ENCODE measurements around the gene C1QA.

The C1QA gene

GRCh38 chr1:22619798-22620197 is 16.6 kb upstream of the C1QA start:
- no peak for FAIRE-seq
- no peak for TF ChIP-seq SPI1 (IDR thresholded peaks at IDR 0.05; ENCODE audit: low read depth, low read length)
- TF ChIP-seq POLR2A (IDR thresholded peaks at IDR 0.05; ENCODE audit: low read depth, low read length), result no peak
- TF ChIP-seq TAF1 (IDR thresholded peaks at IDR 0.05; ENCODE audit: low read depth, low read length), result no peak
- no peak for TF ChIP-seq PAX5 (IDR thresholded peaks at IDR 0.05; ENCODE audit: insufficient read depth, low read length, severe bottlenecking)
- TF ChIP-seq POU2F2 (IDR thresholded peaks at IDR 0.05; ENCODE audit: low read depth, low read length), result no peak
- no peak for TF ChIP-seq POLR2AphosphoS5 (IDR thresholded peaks at IDR 0.05; ENCODE audit: low read depth, low read length)
- no peak for DNase-seq (ENCODE audit: insufficient read length, low spot score)

- TF ChIP-seq POLR2AphosphoS5 (IDR thresholded peaks at IDR 0.05; ENCODE audit: low read depth, low read length) (no peak), POU2F2 (IDR thresholded peaks at IDR 0.05; ENCODE audit: low read depth, low read length) (no peak), PAX5 (IDR thresholded peaks at IDR 0.05; ENCODE audit: insufficient read depth, low read length, severe bottlenecking) (no peak), TAF1 (IDR thresholded peaks at IDR 0.05; ENCODE audit: low read depth, low read length) (no peak), SPI1 (IDR thresholded peaks at IDR 0.05; ENCODE audit: low read depth, low read length) (no peak), POLR2A (IDR thresholded peaks at IDR 0.05; ENCODE audit: low read depth, low read length) (no peak)
- FAIRE-seq (no peak), DNase-seq (ENCODE audit: insufficient read length, low spot score) (no peak)
Observed at GRCh38 chr1:22621761-22622160, 14.7 kb upstream of the C1QA start.

GRCh38 chr1:22625262-22625925 is 11.0 kb upstream of the C1QA start:
- no peak for DNase-seq (ENCODE audit: insufficient read length, low spot score)
- FAIRE-seq, result no peak
- no peak for TF ChIP-seq POU2F2 (IDR thresholded peaks at IDR 0.05; ENCODE audit: low read depth, low read length)
- no peak for TF ChIP-seq SPI1 (IDR thresholded peaks at IDR 0.05; ENCODE audit: low read depth, low read length)

DNA sequence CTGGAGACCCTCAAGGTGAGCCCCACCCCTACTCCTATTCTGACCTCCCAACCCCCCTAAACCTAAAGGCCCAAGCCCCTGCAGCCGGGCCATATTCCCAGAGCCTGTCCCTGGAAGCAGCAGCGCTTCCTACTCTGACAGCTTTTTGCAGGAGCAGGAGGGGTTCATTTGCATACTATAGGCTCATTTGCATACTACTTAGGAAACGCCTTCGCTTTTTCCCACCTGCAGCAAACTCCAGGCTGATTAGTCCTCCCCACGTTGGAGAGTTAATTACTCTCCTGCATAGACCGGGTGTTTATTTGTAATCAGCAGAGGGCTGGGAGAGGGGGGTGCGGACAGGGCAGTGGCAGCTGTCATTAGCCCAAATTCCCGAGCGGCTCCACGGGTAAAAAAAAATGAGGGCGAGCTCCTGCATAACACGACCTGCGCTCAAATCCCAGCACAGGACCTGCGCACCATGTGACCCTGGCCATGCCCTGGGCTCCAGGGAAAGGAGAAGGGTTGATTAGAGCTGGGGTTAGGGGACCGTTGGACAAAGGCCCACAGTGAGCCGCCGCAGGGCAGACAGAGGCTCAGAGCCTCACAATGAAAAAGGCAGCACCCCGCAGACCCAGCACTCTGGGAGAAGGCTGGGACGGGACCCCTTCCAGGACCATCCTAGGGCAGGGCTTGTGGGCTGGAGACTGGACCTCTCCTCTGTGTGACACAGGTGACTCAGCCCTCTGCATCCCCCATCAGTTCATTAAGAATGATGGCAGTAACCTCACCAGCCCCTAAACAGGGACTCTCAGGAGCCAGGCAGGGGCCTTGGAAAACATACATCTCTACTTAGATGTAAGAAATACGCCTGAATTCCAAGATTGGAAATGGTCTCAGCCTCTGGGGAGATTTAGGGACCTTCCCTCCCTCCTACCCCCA is 9.9 kb upstream of the C1QA start:
- FAIRE-seq (no peak), DNase-seq (ENCODE audit: insufficient read length, low spot score) (no peak)
- TF ChIP-seq TAF1 (IDR thresholded peaks at IDR 0.05; ENCODE audit: low read depth, low read length), result no peak
- no peak for TF ChIP-seq POLR2AphosphoS5 (IDR thresholded peaks at IDR 0.05; ENCODE audit: low read depth, low read length)
- TF ChIP-seq PAX5 (IDR thresholded peaks at IDR 0.05; ENCODE audit: insufficient read depth, low read length, severe bottlenecking), result no peak
- TF ChIP-seq POU2F2 (IDR thresholded peaks at IDR 0.05; ENCODE audit: low read depth, low read length), result no peak
- TF ChIP-seq POLR2A (IDR thresholded peaks at IDR 0.05; ENCODE audit: low read depth, low read length), result no peak
- TF ChIP-seq SPI1 (IDR thresholded peaks at IDR 0.05; ENCODE audit: low read depth, low read length), result no peak

- no peak for DNase-seq (ENCODE audit: insufficient read length, low spot score)
- FAIRE-seq, result no peak
- no peak for TF ChIP-seq PAX5 (IDR thresholded peaks at IDR 0.05; ENCODE audit: insufficient read depth, low read length, severe bottlenecking)
- TF ChIP-seq TAF1 (IDR thresholded peaks at IDR 0.05; ENCODE audit: low read depth, low read length), result no peak
- no peak for TF ChIP-seq POU2F2 (IDR thresholded peaks at IDR 0.05; ENCODE audit: low read depth, low read length)
- TF ChIP-seq SPI1 (IDR thresholded peaks at IDR 0.05; ENCODE audit: low read depth, low read length), result no peak
- no peak for TF ChIP-seq POLR2AphosphoS5 (IDR thresholded peaks at IDR 0.05; ENCODE audit: low read depth, low read length)
- no peak for TF ChIP-seq POLR2A (IDR thresholded peaks at IDR 0.05; ENCODE audit: low read depth, low read length)
Observed at GRCh38 chr1:22627331-22627730, 9.1 kb upstream of the C1QA start.

GRCh38 chr1:22628698-22629444 is 7.6 kb upstream of the C1QA start:
- FAIRE-seq (no peak), DNase-seq (ENCODE audit: insufficient read length, low spot score) (no peak)
- TF ChIP-seq POLR2AphosphoS5 (IDR thresholded peaks at IDR 0.05; ENCODE audit: low read depth, low read length), result no peak
- no peak for TF ChIP-seq TAF1 (IDR thresholded peaks at IDR 0.05; ENCODE audit: low read depth, low read length)
- no peak for TF ChIP-seq SPI1 (IDR thresholded peaks at IDR 0.05; ENCODE audit: low read depth, low read length)
- TF ChIP-seq PAX5 (IDR thresholded peaks at IDR 0.05; ENCODE audit: insufficient read depth, low read length, severe bottlenecking), result no peak
- TF ChIP-seq POLR2A (IDR thresholded peaks at IDR 0.05; ENCODE audit: low read depth, low read length), result no peak
- no peak for TF ChIP-seq POU2F2 (IDR thresholded peaks at IDR 0.05; ENCODE audit: low read depth, low read length)

DNA sequence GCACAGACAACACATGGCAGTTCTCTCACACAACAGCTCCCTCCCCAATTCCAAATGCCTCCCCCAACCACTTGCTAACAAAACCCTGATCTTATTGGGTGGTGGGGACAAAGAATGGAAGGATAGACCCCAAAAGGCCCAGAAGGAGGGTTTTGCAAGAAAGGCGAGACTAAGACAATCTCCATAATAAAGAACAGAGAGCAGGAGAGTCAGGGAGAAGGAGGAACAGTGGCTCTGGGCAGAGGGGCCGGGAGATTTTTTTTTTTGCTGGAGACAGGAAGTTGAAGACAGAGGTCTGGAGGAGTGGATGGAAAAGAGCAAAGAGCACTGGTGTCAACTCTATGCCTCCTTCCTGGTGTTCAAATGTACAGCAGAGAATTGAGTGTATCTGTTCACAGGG is 6.5 kb upstream of the C1QA start:
- FAIRE-seq (no peak), DNase-seq (ENCODE audit: insufficient read length, low spot score) (no peak)
- TF ChIP-seq POLR2A (IDR thresholded peaks at IDR 0.05; ENCODE audit: low read depth, low read length) (no peak), PAX5 (IDR thresholded peaks at IDR 0.05; ENCODE audit: insufficient read depth, low read length, severe bottlenecking) (no peak), TAF1 (IDR thresholded peaks at IDR 0.05; ENCODE audit: low read depth, low read length) (no peak)

GRCh38 chr1:22633697-22634463 is 2.5 kb upstream of the C1QA start:
- FAIRE-seq (no peak), DNase-seq (ENCODE audit: insufficient read length, low spot score) (no peak)

More at GRCh38 chr1:22633697-22634463, 2.5 kb upstream of the C1QA start:
- TF ChIP-seq SPI1 (IDR thresholded peaks at IDR 0.05; ENCODE audit: low read depth, low read length), result no peak
- TF ChIP-seq POLR2A (IDR thresholded peaks at IDR 0.05; ENCODE audit: low read depth, low read length), result no peak
- TF ChIP-seq POU2F2 (IDR thresholded peaks at IDR 0.05; ENCODE audit: low read depth, low read length), result no peak
- no peak for TF ChIP-seq PAX5 (IDR thresholded peaks at IDR 0.05; ENCODE audit: insufficient read depth, low read length, severe bottlenecking)
- no peak for TF ChIP-seq POLR2AphosphoS5 (IDR thresholded peaks at IDR 0.05; ENCODE audit: low read depth, low read length)
- no peak for TF ChIP-seq TAF1 (IDR thresholded peaks at IDR 0.05; ENCODE audit: low read depth, low read length)

Data from GM12891 (cell line).